HG03108 (cell line): ENCODE data around the gene VHLL.

Experiments used
- ATAC-seq: cut with Tn5 transposase; IDR thresholded peaks from one replicate; pipeline ENCODE4 v1.9.1; 2021; ENCODE audit warnings: moderate library complexity; ENCODE audit not compliant: unreplicated experiment

VHLL gene

DNA sequence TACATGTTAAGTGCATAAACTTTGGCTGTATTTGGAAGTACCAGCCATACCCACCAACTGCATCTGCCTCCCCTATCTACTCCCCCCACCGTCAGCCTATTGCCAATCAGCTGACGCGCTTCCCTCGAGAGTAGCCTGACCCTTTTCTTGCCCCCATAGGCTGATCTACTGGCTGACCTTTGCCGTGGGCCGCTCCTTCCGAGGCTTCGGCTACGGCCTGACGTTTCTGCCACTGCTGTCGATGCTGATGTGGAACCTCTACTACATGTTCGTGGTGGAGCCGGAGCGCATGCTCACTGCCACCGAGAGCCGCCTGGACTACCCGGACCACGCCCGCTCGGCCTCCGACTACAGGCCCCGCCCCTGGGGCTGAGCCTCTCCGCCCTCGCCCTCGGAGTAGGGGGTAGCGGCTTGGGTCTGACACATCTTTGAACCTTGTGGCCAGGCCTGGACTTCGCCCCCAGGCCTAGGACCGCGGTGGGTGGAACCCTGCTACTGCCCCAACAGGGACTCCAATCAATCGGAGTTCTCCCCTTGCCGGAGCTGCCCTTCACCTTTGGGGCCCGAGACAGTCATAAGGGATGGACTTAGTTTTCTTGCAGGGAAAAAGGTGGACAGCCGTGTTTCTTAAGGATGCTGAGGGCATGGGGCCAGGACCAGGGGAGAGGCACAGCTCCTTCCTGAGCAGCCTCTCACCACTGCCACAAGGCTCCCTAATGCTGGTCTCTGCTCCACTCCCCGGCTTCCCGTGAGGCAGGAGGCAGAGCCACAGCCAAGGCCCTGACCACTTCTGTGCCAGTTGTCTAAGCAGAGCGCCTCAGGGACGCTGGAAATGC lies 7.7 kb downstream of the VHLL start:
- no peak for ATAC-seq

DNA sequence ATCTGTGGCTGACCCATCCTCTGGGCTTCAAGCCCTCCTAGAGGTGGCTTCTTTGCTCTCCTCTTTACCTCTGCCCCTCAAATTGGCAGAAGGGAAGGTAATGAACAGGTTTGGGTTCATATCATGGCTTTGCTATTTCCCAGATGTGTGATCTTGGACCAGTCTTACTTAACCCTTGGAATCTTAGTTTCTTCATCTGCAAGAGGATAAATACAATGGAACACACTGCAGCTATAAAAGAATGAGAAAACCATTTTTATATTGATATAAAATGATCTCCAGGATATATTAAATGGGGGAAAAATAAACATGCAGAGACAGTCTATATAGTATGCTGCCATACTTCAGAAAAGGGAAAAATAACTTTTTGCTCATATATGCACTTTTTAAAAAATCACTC lies 9.2 kb downstream of the VHLL start:
- ATAC-seq, result no peak

DNA sequence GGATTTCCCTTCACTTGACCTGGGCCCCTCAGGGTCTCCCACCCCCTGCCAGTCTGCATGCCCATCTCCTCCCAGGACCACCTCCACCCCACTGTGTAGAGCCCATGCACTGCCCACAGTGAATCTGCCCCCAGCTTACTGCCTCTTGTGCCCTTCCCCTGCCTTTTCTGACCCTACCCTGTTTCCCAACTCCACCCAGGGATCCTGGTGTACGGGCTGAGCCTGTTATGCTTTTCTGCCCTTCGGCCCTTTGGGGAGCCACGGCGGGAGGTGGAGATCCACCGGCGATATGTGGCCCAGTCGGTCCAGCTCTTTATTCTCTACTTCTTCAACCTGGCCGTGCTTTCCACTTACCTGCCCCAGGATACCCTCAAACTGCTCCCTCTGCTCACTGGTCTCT lies 13.0 kb downstream of the VHLL start:
- ATAC-seq, result no peak

DNA sequence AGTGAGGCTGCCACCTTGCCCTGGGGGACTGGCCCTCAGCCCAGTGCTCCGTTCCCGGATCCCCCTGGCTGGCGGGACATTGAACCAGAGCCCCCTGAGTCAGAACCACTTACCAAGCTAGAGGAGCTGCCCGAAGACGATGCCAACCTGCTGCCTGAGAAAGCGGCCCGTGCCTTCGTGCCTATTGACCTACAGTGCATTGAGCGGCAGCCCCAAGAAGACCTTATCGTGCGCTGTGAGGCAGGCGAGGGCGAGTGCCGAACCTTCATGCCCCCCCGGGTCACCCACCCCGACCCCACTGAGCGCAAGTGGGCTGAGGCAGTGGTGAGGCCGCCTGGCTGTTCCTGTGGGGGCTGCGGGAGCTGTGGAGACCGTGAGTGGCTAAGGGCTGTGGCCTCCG lies 13.7 kb downstream of the VHLL start:
- no peak for ATAC-seq

DNA sequence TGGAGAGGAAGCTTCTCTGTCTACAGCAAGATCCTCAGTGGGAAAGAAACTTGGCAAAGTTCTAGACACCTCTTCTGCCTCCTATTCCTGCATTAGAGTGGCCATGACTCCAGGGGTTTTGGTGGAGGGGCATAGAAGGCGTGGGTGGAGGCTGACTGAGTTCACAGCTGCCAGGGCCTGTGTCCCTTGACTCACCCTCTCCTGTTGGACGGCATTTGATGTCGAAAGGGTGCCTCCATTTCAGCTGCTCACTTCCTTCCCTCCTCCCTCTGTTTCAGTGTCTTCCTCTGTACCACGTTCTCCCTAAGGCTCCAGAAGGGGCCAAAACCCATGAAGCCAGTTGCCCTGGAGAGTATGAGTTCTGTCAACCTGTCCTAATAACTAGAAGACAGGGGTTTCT lies 14.3 kb downstream of the VHLL start:
- no peak for ATAC-seq

DNA sequence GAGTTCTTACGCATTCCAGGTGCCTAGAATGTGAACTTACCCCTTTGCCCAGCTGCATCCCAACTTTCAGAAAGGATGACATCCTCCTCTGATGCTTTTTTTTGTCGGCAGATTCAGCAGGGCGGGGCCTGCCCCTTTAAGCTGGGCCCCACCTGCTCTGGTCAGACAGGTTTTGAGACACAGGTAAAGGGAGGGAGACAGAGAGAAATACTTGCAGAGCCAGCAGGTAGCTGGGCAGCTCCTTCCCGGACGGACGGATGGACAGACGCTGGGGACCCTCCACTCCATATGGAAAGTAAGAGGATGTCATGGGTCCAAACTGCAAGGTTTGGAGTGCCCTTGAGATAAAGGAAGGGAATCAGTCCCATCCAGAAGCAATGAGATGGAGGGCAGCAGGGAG lies 15.0 kb downstream of the VHLL start, which contains the start of gene TMEM79:
Gene TMEM79, plus strand, starts transcription at position 214 of the 400 bp plus-strand sequence. CDS start 902 bp downstream, outside the sequence.
- ATAC-seq, result no peak

DNA sequence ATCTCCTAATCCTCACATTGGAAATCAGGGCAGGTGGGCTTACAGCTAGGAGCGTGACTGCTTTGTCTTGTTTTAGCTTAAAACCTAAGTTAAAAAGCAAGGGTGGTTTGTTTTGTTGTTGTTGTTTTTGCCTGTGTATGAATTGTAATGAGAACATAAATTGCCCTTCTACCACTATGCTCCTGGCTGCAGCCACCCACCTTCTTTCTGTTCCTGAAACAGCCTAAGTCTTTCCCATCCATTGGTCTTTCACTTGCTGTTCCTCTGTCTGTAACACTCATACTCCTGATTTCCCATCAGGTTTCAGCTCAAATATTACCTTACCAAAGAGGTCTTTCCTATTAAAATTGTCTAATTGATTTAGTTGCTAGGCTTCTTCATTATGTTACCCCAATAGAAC lies 15.6 kb downstream of the VHLL start:
- no peak for ATAC-seq

DNA sequence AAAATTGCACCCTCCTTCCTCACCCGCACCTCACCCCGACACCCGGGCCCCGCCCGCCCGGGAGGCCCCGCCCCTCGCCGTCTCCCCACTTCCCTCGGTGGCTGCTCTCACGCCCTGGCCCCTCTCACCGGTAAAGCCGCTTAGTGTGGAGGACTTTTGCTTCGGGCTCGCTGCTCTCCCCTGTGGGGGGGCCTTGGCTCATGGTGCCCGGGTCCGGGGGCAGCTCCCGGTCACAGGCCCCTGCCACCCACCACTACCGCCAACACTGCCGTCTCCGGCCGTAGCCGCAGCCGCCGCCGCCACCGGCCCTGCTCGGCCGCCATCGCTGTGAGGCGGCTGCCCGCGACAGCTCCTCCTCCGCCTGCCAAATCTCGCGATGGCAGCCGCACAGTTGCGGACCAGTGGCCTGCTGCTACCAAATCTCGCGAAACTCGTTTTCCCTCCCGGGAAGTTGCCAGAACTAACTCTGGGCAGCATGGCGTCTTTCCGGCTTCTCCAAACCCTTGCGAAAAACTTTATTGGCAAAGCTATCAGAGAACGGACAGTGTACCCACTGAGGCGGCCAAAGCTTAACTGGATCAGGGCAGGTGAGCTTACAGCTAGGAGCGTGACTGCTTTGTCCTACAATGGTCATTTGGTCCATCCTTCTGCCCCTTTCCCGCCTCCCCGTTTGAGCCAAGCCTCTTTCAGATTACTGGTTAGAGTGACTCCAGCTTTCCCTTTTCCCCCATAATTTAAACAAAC lies 16.5 kb downstream of the VHLL start, which contains the start of gene SMG5:
Gene SMG5, minus strand, starts transcription at position 347 of the 744 bp plus-strand sequence. Its CDS starts 145 bp downstream, at position 202.
- peak; percentile 83 for ATAC-seq

DNA sequence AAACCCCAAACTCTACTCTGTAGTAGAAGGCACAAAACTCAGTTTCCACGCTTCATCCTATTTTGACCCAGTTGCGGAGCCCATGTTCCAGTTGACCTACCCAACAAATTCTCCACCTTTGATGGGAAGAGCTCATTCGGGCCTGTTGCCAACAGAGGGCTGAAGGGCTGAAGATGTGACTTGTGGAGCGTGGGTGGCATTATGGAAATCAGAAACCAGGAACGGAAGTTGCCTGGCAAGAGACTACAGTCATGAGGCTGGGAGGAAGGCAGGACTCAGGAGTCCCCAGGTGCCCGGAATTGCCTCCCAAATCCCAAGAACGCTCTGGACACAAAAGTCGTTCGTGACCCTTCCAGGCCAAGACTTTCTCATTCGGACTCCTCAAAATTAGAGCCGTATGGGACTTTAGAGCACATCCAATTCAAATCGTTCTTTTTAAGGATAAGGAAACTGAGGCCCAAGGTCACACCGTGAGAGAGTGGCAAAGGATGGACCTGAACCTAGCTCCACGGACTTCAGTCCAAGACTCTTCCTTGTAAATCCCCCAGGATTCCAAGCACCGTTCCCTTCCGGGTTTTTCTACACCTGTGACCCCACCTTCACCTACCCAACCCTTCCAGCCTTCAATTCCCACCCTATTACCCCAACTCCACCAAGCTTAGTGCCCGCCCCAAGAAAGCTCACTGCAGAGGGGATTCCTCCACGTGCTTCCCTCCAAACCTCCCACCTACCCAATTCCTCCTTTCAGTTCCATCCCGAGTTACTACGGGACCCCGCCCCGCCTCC lies 17.2 kb downstream of the VHLL start:
- ATAC-seq, result no peak

DNA sequence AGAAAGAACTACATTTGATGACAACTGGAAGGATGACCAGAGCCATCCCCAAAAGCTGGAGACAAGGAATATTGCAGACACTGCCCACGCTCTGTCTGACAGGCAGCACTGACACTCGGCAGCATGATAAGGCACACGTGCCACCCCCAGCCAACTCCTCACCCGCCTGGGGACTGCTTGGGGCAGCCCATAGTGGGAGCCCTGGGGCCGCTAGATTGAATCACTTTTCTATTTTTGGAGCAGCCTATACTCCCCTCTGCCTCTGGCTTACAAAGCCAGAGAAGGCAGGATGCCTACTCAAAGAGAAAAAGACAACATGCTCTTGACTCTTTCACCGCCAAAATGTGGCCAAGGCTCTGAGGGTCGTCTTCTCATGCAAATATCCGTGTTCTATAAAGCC lies 17.8 kb downstream of the VHLL start:
- peak; percentile 43 for ATAC-seq

DNA sequence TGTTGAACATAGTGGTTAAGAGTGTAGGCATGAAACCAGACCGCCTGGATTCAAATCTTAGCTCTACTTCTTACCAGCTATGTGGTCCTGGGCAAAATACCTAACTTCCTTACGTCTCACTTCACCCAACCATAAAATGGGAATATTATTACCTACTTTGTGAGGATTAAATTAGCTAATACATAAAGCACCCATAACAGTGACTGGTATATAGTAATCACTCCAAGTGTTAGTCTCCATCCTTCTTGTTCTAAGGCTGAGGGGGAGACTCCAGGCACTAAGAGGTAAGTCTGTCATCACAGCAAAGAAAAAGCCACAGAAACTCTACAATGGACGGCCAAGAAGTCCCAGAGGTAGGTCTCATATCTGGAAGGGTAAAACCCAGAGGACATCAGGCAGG lies 19.3 kb downstream of the VHLL start:
- no peak for ATAC-seq

DNA sequence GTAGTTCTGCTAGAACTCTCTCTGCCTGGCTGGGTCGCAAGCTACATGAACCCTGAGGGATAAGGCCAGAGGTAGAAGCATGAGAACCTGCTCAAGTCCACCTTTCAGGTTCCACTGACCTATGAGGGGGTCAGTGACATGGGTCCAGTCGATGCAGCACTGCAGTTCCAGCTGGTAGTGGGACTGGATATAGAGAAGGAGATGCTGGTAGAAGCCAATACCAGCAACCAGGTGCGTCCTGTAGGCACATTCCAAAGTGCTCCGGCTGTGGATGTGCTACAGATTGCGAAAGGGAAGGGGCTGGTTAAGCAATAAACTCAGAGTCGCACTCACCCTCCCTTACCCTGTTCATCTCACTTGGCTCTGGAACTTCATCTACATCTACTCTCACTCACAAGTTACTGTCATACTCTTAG lies 22.1 kb downstream of the VHLL start:
- ATAC-seq, result no peak

DNA sequence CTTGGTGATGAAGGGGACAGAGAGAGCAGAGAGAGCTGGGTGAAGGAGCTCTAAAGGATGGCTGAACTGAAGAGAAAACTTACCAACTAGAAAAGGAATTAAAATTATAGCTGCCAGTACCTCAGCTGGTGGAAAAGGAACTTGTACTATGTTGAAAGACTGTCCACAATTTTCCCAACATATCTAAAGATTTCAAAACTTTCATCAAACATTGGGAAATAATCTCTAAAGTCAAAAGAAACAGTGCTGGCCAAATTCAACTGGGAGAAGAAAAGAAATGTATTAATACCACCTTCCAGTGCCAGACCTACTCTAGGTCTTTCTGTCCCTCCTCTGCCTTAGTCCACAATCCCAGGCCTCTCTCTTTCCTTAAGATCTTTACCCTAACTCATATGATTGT lies 22.6 kb downstream of the VHLL start:
- no peak for ATAC-seq

DNA sequence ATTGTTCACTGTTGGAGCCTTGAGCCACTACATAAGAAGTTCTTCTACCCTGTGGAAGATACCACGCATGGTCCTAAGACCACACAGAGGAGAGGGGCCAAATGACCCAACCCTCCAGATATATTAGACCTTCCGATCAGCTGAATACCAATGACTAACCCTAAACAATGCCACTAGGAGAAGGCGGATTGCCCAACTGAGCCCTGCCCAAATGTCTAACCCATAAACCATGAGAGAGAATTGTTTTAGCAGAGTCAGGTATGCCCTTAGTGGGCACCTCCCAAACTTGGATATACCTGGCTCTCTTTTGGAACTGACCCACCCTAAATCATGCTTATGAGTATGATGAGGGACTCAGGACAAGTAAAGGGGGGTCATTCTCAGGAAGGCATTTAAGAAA lies 28.8 kb downstream of the VHLL start:
- ATAC-seq, result no peak

DNA sequence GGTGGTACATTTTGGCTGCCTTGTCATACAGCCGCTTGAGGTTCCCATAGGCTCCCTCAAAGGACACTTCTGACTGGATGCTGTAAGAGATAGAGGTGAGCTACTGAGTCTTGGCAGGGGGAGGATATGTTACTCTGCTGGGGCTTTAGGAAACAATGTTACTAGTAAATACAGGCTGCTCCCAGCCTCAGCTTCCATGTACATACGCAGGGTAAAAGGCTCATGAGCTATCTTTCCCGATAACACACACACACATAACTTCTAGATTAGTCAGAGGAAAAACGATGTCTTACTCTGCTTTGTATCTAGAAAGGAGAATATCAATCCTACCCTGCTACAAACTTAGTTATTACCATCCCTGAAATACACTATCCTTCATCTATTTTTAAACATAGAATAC lies 30.8 kb downstream of the VHLL start:
- no peak for ATAC-seq

DNA sequence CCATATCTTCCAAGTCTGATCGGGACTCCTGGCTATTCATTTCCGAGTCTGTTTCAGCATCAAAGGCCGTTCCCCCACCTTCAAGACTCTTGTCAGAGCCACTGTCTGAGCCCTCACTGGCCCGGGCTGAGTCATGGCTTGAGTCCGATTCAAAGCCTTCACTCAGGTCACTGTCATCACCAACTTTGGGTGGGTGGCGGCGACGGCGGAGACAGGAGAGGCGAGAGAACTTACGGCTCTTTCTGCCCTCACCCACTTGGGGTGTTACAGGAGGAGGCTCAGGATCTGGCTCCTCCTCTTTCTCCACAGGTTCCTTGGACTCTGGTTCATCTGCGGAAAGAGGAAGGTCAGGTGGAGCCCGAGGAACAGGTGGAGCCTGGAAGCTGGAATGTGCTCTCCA lies 33.1 kb downstream of the VHLL start:
- ATAC-seq, result no peak

DNA sequence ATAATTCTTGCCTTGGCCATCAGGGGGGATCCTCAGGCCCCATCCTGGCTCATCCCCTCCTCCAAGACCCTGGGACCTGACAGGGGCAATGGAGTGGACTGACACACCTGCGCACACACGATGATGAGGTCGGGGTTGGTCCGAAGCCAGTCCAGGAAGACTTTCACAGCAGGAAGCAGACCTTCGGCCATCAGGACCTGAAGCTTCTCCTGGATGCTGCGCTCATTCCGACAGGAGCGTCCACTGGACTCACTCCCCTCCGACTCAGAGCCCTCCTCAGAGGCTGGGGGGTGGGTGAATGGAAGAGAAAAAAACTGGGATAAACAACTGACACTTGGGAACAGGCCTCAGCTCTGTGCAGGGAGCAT lies 35.8 kb downstream of the VHLL start:
- no peak for ATAC-seq

DNA sequence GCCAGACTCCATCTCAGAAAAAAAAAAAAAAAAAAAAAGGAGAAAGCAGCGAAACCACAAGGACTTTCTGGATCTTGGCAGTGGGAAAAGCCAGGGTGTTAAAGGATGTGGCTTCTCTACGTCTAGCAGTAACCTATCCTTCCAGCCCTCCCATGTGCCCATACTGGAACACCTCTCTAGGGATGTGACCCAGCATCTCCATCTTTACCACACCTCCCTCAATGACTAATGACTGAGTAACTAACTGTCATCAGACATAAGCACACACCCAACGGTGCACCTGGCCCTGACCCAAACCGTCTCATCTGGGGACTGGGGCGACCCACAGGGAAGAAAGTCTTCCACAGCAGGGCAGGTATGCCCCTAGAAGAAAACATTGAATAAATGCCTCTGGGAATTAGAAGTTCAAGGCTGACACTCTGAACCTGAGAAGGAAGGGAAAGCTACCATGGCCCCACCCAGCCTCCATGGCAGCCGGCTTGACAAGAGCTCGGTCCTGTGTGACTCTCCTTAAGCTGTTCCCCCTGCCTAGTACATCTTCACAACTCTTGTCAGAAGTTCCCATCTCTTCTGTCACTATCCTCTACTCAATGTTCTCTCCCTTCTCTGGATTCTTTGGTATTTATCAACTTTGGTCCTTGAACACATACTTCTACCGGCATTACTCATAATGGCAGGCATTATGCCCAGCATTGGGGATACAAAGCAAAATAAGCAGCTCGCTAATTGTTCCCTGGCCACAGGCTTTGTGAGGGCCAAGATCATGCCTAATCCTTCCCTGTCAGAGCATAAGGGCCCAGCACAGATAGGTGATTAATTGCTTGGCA lies 36.4 kb downstream of the VHLL start:
- no peak for ATAC-seq

DNA sequence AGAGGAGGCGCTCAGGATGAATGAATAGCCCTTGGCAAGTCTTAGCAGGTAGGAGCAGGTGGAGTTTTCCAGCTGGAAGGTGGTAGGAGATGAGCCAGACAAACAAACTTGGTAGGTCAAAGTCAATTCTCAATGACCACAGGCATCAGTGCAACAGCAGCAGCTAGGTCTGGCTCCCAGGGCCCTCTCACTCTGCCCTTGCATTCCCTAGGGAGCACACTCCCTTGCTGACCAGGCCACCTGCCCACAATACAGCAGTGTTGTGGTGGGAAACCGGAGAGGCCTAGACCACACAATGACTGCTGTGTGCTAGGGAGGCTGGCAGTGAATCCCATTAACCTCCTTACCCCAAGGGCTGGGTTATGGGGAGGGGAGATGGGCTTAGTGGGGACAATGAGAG lies 38.2 kb downstream of the VHLL start:
- no peak for ATAC-seq

DNA sequence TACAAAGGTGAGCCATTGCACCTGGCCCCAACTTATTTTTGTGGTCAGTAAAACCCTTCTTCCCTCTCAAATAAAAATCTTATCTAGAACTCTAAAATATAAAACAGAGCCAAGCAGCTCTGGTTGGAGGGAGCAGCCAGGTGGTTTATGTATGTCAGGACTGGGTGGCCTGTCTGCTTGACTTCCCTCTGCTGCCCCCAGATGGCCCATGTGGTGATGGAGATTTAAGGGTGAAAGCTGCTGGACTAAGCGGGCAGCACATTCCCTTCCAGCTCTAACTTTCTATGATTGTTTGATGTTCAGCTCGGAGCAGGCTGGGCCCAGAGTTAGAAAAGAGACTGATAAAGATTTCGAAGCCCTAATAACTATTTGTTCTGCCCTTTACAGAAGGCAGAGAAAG lies 39.3 kb downstream of the VHLL start:
- no peak for ATAC-seq

DNA sequence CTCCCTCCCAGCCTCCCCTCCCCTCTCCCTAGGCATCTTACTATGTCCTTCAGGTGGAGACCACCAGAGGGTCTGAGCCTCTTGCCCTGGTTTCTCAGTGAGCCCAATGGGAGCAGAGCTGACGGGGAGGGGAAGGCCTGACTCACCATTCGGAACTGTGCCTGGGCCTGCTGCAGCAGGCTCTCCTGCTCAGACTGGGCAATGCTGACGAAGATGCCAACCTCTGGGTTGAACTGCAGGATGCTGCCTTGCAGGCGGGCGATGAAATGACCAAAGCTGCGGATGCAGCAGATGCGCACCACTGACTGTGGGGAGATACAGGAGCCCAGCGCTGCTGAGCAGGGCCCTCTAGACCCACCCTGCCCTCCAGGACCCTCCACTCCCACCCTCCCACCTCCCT lies 40.2 kb downstream of the VHLL start:
- no peak for ATAC-seq
